BJ (cell line): ENCODE measurements around the gene SLC2A13. TPM values are rescaled to one million over a fixed set of nuclear protein-coding genes. Genes with fewer than 3 reads are reported as not detected.

Experiments used
- CTCF ChIA-PET: fragments of 350-600 bp; formaldehyde crosslinking; extraction: SDS; loops from one replicate; lab custom pipeline; 2021; ENCODE audit warnings: antibody characterized with exemption, inconsistent platforms; lab: Yijun Ruan, JAX
- POLR2A ChIA-PET: fragments of 300-600 bp; sonication (Branson Sonifier 250); formaldehyde crosslinking; extraction: SDS; loops from one replicate; lab custom pipeline; 2021; ENCODE audit warnings: antibody characterized with exemption; lab: Charles Lee
- DNase-seq: peaks from one replicate; pipeline ENCODE4 v3.0.0-alpha.2; 2011; ENCODE audit warnings: low read depth
- H3K27me3 ChIP-seq: 2 replicates; pipeline ENCODE4 v1.6.0; 2011; ENCODE audit warnings: low read length; ENCODE audit not compliant: control insufficient read depth, insufficient read depth
- H3K36me3 ChIP-seq: 2 replicates; pipeline ENCODE4 v1.5.1; 2011; ENCODE audit warnings: low read length; ENCODE audit not compliant: control insufficient read depth, insufficient read depth
- H3K4me3 ChIP-seq: 2 replicates; pipeline ENCODE4 v1.5.1; 2011; ENCODE audit warnings: low read depth, mild to moderate bottlenecking, control low read depth, low read length
- polyA minus RNA-seq: library from RNA; depleted of rRNA, polyadenylated mRNA; stranded (reverse); fragments of >200 nt; gene quantifications from 2 replicates; pipeline ENCODE4 v1.2.3, GENCODE V29; 2011; rRNA and poly(A)+ RNA removed
- polyA plus RNA-seq: library from polyadenylated mRNA; depleted of rRNA; stranded (reverse); fragments of >200 nt; gene quantifications from 2 replicates; pipeline ENCODE4 v1.2.3, GENCODE V29; 2011; rRNA removed
- TF ChIP-seq, protein P1 (sequence below): IDR thresholded peaks from 2 replicates; pipeline ENCODE4 v1.5.1; 2011; ENCODE audit warnings: low read depth, mild to moderate bottlenecking, control low read depth, inconsistent platforms, low read length, moderate library complexity; ENCODE audit not compliant: insufficient read depth

The SLC2A13 gene
- 1.2 and 2.8 TPM in 2 replicates for polyA plus RNA-seq
- 2.8 and 4.5 TPM in 2 replicates for polyA minus RNA-seq

DNA sequence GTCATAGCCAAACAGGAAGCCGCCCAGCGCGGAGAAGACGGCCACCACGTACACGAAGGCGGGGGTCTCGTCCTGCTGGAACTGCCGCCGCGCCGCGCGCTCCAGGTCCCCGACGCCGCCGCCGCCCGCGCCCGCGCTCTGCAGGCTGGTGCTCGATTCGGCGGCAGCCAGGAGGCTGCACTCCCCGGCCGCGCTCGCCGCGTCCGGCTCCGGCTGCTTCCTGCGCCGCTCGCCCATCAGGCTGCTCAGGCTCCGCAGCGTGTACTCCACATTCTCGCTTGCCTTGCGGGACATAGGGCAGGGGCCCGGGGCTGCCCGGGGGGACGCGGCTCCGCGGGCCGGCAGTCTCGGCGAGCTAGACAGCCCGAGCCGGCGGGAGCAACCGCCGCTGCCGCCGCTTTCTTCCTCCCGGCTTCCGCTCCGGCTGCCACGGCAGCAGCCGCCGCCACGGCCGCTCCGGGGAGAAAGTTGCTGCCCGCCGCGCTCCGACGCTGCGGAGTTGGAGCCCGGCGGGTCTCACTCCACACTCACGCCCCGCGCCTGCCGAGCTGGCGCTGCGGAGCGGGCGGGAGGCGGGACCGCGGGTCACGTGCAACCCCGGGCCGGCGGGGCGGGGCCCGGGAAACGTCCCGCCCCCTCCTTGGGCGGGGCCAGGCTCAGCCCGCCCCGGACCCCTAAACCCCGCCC lies at the start of gene SLC2A13:
SLC2A13 (minus strand) TSS at position 567 of the 687 bp plus-strand sequence; CDS start at position 294, 273 bp downstream.
- TF ChIP-seq, protein P1, sequence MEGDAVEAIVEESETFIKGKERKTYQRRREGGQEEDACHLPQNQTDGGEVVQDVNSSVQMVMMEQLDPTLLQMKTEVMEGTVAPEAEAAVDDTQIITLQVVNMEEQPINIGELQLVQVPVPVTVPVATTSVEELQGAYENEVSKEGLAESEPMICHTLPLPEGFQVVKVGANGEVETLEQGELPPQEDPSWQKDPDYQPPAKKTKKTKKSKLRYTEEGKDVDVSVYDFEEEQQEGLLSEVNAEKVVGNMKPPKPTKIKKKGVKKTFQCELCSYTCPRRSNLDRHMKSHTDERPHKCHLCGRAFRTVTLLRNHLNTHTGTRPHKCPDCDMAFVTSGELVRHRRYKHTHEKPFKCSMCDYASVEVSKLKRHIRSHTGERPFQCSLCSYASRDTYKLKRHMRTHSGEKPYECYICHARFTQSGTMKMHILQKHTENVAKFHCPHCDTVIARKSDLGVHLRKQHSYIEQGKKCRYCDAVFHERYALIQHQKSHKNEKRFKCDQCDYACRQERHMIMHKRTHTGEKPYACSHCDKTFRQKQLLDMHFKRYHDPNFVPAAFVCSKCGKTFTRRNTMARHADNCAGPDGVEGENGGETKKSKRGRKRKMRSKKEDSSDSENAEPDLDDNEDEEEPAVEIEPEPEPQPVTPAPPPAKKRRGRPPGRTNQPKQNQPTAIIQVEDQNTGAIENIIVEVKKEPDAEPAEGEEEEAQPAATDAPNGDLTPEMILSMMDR, result no peak
- Histone ChIP-seq H3K27me3 (no peaks in the 10 kb centered on the region), H3K36me3 (no peaks in the 10 kb centered on the region), H3K4me3 (peak within 1 kb of the TSS; percentile 80)
- POLR2A ChIA-PET, result no interaction called here
- DNase-seq, result no peak
- CTCF ChIA-PET, result interaction anchor here (0.6 to 7.1 kb wide), 7 partner anchors 10 to 342 kb away, joined by 3 to 69 read pairs (median 3); no protein-coding TSS in a partner anchor

- no peak overlapping the region for H3K4me3 ChIP-seq
- DNase-seq, result no peak
- ChIA-PET CTCF (interaction anchor here (1.2 to 2.2 kb wide), 3 partner anchors 48 to 163 kb away, joined by 3 to 11 read pairs (median 5); no protein-coding TSS in a partner anchor), POLR2A (no interaction called here)
- H3K27me3 ChIP-seq, result no peaks in the 10 kb centered on the region
- TF ChIP-seq, protein P1, result no peak
- H3K36me3 ChIP-seq, result no peaks in the 10 kb centered on the region
Observed at GRCh38 chr12:40154381-40154780, 48.5 kb upstream of the SLC2A13 start.

- Histone ChIP-seq H3K27me3 (no peaks in the 10 kb centered on the region), H3K36me3 (no peaks in the 10 kb centered on the region), H3K4me3 (no peak overlapping the region)
- ChIA-PET CTCF (interaction anchor here (0.7 to 2.2 kb wide), 6 partner anchors 40 to 161 kb away, joined by 3 to 11 read pairs (median 3); no protein-coding TSS in a partner anchor), POLR2A (no interaction called here)
- DNase-seq, result no peak
- TF ChIP-seq, protein P1, result no peak
Observed at GRCh38 chr12:40153432-40153831, 47.6 kb upstream of the SLC2A13 start.

DNA sequence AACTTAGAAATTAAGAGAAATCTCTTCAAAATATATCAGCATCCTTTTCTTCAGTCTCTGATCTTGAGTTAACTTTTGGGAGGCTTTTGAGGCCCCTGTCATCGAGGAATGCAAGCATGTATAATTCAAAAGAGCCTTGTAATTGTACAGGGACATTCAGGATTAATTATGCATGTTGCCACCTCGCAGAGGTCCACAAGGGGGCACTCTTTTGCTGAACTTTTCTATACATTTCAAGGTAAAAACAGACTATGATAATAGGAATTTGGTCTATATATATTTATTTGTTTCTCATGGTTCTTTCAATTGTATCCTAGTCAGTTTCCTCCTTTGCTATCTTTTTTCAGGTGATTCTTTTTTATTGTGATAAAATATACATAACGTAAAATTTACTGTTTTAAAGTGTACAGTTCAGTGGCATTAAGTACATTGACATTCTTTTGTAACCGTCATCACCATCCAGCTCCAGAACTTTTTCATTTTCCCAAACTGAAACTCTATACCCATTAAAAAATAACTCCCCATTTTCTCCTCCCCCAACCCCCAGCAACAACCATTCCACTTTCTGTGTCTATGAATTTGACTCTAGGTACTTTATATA lies 47.0 kb upstream of the SLC2A13 start:
- H3K4me3 ChIP-seq, result no peak overlapping the region
- peak; percentile 5 for DNase-seq
- no peaks in the 10 kb centered on the region for H3K27me3 ChIP-seq
- POLR2A ChIA-PET, result no interaction called here
- CTCF ChIA-PET, result interaction anchor here (0.7 to 2.2 kb wide), 8 partner anchors 41 to 164 kb away, joined by 3 to 11 read pairs (median 4); no protein-coding TSS in a partner anchor
- TF ChIP-seq, protein P1, result peak; percentile 79
- H3K36me3 ChIP-seq, result no peaks in the 10 kb centered on the region

GRCh38 chr12:40149673-40150260 lies 43.9 kb upstream of the SLC2A13 start:
- Histone ChIP-seq H3K27me3 (no peaks in the 10 kb centered on the region), H3K4me3 (no peak overlapping the region), H3K36me3 (no peaks in the 10 kb centered on the region)
- TF ChIP-seq, protein P1, result no peak
- CTCF ChIA-PET, result interaction anchor here (0.7 to 1.0 kb wide), 2 partner anchors 100 to 175 kb away, joined by 3 read pairs; no protein-coding TSS in a partner anchor
- DNase-seq, result no peak
- POLR2A ChIA-PET, result no interaction called here
